SU-DHL-6 (cell line): ENCODE measurements around the gene PUM1.
"Not testable (repeated sequence)": the region's sequence is repeated elsewhere in the genome, so short reads cannot be mapped to it uniquely, and the experiment has no call there.

Experiments used
- H2AFZ ChIP-seq: fragments of 200-600 bp; sonication (generic); 2 replicates; pipeline ENCODE4 v1.6.1; 2014; ENCODE audit warnings: low read depth, mild to moderate bottlenecking, moderate library complexity, mixed read lengths, antibody characterized with exemption, low read length; ENCODE audit not compliant: severe bottlenecking
- H3F3A ChIP-seq: fragments of 200-600 bp; shearing (Covaris generic); 2 replicates; pipeline ENCODE4 v1.6.0; 2016; ENCODE audit warnings: antibody characterized with exemption, mild to moderate bottlenecking; ENCODE audit not compliant: insufficient read depth
- H3K27ac ChIP-seq: fragments of 200-600 bp; sonication (generic); 2 replicates; pipeline ENCODE4 v1.5.1; 2016; ENCODE audit warnings: low read depth, mild to moderate bottlenecking, low read length, moderate library complexity, mixed read lengths
- H3K27me3 ChIP-seq: fragments of 200-600 bp; sonication (generic), shearing (Covaris generic); 2 replicates; pipeline ENCODE4 v1.6.0; 2014; ENCODE audit warnings: mild to moderate bottlenecking, low read length
- H3K36me3 ChIP-seq: fragments of 200-600 bp; sonication (generic); 2 replicates; pipeline ENCODE4 v1.6.1; 2014; ENCODE audit warnings: mild to moderate bottlenecking, low read length, mixed read lengths
- H3K4me2 ChIP-seq: fragments of 300-600, 200-600 bp; shearing (Covaris generic), sonication (generic); 2 replicates; pipeline ENCODE4 v1.6.0; 2014; ENCODE audit warnings: low read length, low read depth, mild to moderate bottlenecking; ENCODE audit not compliant: poor library complexity, severe bottlenecking
- H3K4me3 ChIP-seq: fragments of 200-600 bp; sonication (generic); 2 replicates; pipeline ENCODE4 v1.5.1; 2014; ENCODE audit warnings: antibody characterized with exemption, low read length, mild to moderate bottlenecking, mixed read lengths; ENCODE audit not compliant: insufficient read depth, poor library complexity, severe bottlenecking
- H3K79me2 ChIP-seq: fragments of 200-600 bp; sonication (generic); 2 replicates; pipeline ENCODE4 v1.6.1; 2014; ENCODE audit warnings: mild to moderate bottlenecking, low read length, moderate library complexity; ENCODE audit not compliant: insufficient read depth
- H3K9ac ChIP-seq: fragments of 200-600 bp; sonication (generic); 2 replicates; pipeline ENCODE4 v1.7.0; 2014; ENCODE audit warnings: mild to moderate bottlenecking, low read length
- H3K9me2 ChIP-seq: fragments of 200-600 bp; sonication (generic); replicated peaks from 2 replicates; pipeline ENCODE4 v1.6.1; 2014; ENCODE audit warnings: low read length; ENCODE audit not compliant: insufficient read depth
- H3K9me3 ChIP-seq: fragments of 200-600 bp; sonication (generic); 2 replicates; pipeline ENCODE4 v1.6.1; 2014; ENCODE audit warnings: low read length, mixed read lengths; ENCODE audit not compliant: insufficient read depth
- H4K20me1 ChIP-seq: fragments of 200-600 bp; sonication (generic); 2 replicates; pipeline ENCODE4 v1.6.1; 2014; ENCODE audit warnings: low read depth, mild to moderate bottlenecking, antibody characterized with exemption, low read length, moderate library complexity, mixed read lengths
- CTCF ChIP-seq: fragments of 200-600 bp; sonication (generic); IDR thresholded peaks from one replicate; pipeline ENCODE4 v1.5.1; 2017; ENCODE audit warnings: antibody characterized with exemption, mild to moderate bottlenecking, low read length, moderate library complexity; ENCODE audit not compliant: insufficient read depth, poor library complexity, severe bottlenecking
- EZH2phosphoT487 ChIP-seq: fragments of 200-600 bp; sonication (generic), shearing (Covaris generic); conservative IDR thresholded peaks from 2 replicates; pipeline ENCODE4 v1.6.1; 2018; ENCODE audit warnings: mild to moderate bottlenecking, antibody characterized with exemption, low read length, moderate library complexity, mixed read lengths

PUM1 gene

GRCh38 chr1:30950700-30951099 lies 114.8 kb downstream of the PUM1 start:
- no peak for TF ChIP-seq CTCF
- TF ChIP-seq EZH2phosphoT487, result no peak
- no peaks in the 10 kb centered on the region for H4K20me1 ChIP-seq
- H3K36me3 ChIP-seq, result peaks cover 35% of the 10 kb centered on the region
- H3F3A ChIP-seq, result no peaks in the 10 kb centered on the region
- no peak overlapping the region for H2AFZ ChIP-seq
- H3K9ac ChIP-seq, result no peak overlapping the region
- H3K4me2 ChIP-seq, result no peak overlapping the region
- no peaks in the 10 kb centered on the region for H3K9me2 ChIP-seq
- H3K4me3 ChIP-seq, result no peak overlapping the region
- H3K27ac ChIP-seq, result no peak overlapping the region
- peaks cover 2% of the 10 kb centered on the region for H3K79me2 ChIP-seq
- H3K27me3 ChIP-seq, result no peaks in the 10 kb centered on the region
- H3K9me3 ChIP-seq, result no peaks in the 10 kb centered on the region

GRCh38 chr1:30950053-30950452 lies 115.5 kb downstream of the PUM1 start:
- Histone ChIP-seq H3K9ac (no peak overlapping the region), H3K79me2 (no peaks in the 10 kb centered on the region; the same call in 1 of the 2 replicates), H4K20me1 (no peaks in the 10 kb centered on the region), H3K4me2 (no peak overlapping the region), H3K36me3 (peaks cover 37% of the 10 kb centered on the region), H3F3A (no peaks in the 10 kb centered on the region), H3K27ac (no peak overlapping the region), H3K9me2 (no peaks in the 10 kb centered on the region), H2AFZ (no peak overlapping the region), H3K27me3 (no peaks in the 10 kb centered on the region), H3K4me3 (no peak overlapping the region), H3K9me3 (no peaks in the 10 kb centered on the region)
- no peak for TF ChIP-seq EZH2phosphoT487
- no peak for TF ChIP-seq CTCF

- not testable (repeated sequence) for H3K27me3 ChIP-seq, H3F3A ChIP-seq, H3K9me2 ChIP-seq, H3K4me3 ChIP-seq, H3K9ac ChIP-seq, H2AFZ ChIP-seq, H3K79me2 ChIP-seq, H3K27ac ChIP-seq, H4K20me1 ChIP-seq, H3K4me2 ChIP-seq, H3K9me3 ChIP-seq
- H3K36me3 ChIP-seq, result peaks cover 38% of the 10 kb centered on the region
Measured at GRCh38 chr1:30949487-30949838, 116.1 kb downstream of the PUM1 start.

GRCh38 chr1:30948813-30949486 lies 116.6 kb downstream of the PUM1 start:
- not testable (repeated sequence) for H3K79me2 ChIP-seq, H3F3A ChIP-seq, H3K4me3 ChIP-seq, H3K27me3 ChIP-seq, H4K20me1 ChIP-seq, H2AFZ ChIP-seq, H3K9me2 ChIP-seq, H3K4me2 ChIP-seq, H3K9me3 ChIP-seq, H3K27ac ChIP-seq, H3K9ac ChIP-seq
- H3K36me3 ChIP-seq, result peaks cover 33% of the 10 kb centered on the region
